ENCODE measurements around the gene DGCR2.

DNA sequence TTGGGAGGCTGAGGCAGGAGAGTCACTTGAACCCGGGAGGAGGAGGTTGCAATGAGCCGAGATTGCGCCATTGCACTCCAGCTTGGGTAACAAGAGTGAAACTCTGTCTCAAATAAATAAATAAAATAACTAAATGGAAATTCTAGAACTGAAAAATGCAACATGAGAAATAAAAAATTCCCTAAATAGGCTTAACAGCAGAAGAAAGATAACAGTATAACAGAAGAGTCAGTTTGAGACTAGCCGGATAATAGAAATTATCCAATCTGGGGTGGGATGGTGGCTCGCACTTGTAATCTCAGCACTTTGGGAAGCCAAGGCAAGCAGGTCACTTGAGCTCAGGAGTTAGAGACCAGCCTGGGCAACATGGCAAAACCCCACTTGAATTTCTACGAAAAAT is 42.2 kb upstream of the DGCR2 start:
- TF ChIP-seq EZH2phosphoT487 (IDR thresholded peaks at IDR 0.05; ENCODE audit: insufficient read depth, low read depth) (no peak), EZH2 (IDR thresholded peaks at IDR 0.05; ENCODE audit: insufficient read depth, poor library complexity, severe bottlenecking) (no peak)

All from GM23248 (cell line).